GM18499 (cell line): ENCODE data around the gene PNKP.
"Not testable (repeated sequence)": the region's sequence is repeated elsewhere in the genome, so short reads cannot be mapped to it uniquely, and the experiment has no call there.

Experiments used
- ATAC-seq: cut with Tn5 transposase; IDR thresholded peaks from one replicate; pipeline ENCODE4 v1.9.1; 2021; ENCODE audit warnings: moderate number of reproducible peaks; ENCODE audit not compliant: insufficient read depth, unreplicated experiment

PNKP gene

DNA sequence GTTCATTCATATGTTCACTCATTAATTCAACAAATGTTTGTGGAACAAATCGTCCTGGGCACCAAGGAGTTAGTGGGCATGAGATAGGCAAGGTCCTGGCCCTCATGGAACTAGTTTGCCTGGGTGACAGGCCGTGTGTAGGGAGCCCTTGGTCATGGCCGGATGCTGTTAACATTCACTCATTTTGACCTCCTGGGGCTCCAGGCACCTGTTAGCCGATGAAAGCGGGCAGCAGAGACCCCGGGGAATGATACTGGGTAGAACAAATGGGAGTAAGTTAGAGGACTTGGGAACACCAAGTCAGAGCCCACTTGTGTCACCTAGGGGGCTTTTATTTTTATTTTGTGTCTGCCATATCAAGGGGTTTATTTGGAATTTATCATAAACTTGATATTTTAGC, 42.7 kb downstream of the PNKP start:
- ATAC-seq: no peak

DNA sequence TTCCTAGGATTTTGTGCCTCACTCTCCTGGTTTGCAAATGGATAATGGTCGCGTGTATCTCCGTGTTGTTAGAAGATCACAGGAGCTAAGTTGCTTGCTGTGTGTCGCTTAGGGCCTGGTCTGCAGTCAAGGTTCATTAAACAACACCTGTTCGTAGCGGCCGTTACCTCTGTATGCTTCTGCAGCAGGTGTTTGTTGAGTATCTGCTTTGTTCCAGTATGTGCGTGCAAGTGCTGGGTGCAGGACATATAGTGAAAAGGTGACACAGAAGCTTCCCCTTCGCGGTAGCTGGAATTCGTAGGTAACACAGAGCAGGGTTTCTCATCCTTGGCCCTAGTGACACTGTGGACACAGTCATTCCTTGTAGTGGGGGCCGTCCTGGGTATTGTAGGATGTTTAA, 43.9 kb downstream of the PNKP start:
- ATAC-seq: no peak

DNA sequence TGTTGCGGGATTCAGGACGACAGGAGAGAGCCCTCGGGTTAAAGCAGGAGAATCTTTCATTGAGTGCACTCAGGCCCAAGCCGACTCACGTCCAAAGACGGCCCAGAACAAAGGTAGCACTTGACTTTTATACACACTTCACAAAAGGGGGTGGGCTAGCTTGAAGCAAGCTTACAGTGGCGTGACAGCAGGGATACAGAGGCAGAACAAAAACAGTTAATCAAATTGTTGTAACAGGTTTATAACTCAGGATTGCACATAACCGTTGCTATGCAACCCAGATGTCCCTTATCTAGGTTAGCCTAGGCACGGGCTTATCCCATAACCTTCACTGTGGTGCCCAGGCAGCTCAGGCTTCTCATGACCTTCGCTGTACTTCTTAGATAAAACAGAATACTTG, 47.3 kb downstream of the PNKP start:
- ATAC-seq: no peak

DNA sequence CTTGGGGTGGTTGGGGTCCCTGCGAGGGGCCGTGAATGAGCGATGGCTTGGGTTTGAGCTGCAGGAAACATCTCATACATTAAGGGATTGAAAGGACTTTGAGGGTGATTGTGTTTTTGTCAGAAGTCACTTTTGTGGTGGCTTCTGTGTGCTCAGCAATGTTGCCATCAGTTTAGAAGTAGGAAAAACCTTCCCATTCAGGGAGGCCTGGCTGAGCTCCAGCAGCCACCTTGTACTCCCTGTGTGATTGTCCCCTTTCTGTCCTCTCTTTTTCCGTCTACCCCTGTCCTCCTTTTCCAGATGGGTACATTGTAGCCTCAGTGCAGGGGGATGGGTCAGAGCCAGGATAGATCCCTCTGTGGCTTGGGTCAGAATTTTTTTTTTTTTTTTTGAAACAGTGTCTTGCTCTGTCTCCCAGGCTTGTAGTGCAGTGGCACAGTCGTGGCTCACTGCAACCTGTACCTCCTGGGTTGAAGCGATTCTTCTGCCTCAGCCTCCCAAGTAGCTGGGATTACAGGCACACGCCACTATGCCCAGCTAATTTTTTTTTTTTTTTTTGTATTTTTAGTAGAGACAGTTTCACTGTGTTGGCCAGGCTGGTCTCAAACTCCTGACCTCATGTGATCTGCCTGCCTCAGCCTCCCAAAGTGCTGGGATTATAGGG, 47.8 kb downstream of the PNKP start:
- not testable (repeated sequence) for ATAC-seq

DNA sequence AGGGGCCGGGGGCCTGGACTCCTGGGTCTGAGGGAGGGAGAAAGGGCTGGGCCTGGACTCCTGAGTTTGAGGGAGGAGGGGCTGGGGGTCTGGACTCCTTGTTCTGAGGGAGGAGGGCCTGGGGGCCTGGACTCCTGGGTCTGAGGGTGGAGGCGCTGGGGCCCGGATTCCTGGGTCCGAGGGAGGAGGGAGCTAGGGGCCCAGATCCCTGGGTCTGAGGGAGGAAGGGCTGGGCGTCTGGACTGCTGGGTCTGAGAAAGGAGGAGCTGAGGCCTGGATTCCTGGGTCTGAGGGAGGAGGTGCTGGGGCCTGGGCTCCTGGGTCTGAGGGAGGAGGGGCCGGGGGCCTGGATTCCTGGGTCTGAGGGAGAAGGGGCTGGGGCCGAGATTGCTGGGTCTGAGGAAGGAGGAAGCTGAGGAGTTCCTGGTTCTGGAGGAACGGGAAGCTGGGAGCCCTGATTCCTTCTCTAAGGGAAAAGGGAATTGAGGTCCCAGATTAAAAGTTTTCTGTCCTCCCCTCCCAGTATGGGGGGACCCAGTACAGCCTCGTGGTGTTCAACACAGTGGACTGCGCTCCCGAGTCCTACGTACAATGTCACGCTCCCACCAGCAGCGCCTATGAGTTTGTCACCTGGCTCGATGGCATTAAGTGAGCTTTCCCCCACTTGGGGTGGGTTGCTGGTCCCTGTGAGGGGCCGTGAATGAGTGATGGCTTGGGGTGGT, 48.6 kb downstream of the PNKP start:
- no peak for ATAC-seq

DNA sequence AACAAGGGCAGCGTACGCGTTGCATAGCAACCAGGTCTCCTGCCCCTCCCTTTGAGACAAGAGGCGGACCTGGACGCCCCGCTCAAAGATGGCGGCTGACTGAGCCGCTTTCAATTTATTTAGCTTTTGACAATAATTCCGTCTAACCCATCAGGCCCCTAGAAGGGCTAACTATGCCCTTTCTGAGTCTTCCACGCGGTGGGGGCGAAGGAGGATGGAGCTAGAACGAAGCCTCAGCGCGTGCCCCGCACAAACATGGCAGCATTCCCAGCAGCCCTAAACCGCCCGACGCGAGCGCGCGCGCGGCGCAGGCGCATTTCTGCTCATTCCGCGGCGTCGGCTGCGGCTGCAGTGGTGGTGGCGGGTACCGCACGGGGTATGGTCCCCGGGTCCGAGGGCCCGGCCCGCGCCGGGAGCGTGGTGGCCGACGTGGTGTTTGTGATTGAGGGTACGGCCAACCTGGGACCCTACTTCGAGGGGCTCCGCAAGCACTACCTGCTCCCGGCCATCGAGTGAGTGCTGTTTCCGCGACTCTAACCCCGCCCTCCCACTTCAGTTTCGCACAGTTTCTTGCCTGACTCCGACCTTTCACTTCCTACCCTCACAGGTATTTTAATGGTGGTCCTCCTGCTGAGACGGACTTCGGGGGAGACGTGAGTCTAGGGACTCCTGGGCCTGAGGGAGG, 49.3 kb downstream of the PNKP start, which contains the start of gene MED25:
Gene MED25 (plus strand): TSS at position 326 of the 685 bp plus-strand sequence. CDS start 53 bp downstream, at position 379.
- ATAC-seq: no peak

DNA sequence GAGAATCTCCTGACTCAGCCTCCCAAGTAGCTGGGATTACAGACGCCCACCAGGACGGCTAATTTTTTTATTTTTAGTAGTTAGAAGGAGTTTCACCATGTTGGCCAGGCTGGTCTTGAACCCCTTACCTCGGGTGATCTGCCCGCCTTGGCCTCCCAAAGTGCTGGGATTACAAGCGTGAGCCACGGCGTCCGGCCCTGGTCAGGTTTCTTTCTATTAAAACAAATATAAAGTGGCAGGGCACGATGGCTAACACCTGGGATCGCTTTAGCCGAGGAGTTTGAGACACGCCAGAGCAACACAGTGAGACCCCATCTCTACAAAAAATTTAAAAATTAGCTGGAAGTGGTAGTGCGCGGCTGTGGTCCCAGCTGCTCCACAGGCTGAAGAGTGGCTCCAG, 50.8 kb downstream of the PNKP start:
- ATAC-seq: no peak

DNA sequence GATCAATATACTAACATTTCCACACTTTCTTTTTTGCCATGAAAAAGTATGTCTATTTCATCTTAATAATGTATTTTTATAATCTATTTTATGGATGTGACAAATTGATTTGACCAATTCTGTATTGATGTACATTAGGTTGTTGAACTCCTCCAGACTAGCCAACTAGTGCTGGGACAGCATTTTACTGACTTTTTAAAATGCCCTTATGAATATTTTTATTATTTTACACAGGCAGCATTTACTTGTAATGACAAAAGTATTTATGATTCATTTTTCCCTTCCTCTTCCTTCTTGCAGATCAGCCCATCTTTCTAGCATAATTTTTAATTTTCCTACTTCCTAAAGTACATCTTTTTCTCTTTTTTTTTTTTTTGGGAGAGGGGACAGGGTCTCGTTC, 53.4 kb downstream of the PNKP start:
- ATAC-seq: no peak

DNA sequence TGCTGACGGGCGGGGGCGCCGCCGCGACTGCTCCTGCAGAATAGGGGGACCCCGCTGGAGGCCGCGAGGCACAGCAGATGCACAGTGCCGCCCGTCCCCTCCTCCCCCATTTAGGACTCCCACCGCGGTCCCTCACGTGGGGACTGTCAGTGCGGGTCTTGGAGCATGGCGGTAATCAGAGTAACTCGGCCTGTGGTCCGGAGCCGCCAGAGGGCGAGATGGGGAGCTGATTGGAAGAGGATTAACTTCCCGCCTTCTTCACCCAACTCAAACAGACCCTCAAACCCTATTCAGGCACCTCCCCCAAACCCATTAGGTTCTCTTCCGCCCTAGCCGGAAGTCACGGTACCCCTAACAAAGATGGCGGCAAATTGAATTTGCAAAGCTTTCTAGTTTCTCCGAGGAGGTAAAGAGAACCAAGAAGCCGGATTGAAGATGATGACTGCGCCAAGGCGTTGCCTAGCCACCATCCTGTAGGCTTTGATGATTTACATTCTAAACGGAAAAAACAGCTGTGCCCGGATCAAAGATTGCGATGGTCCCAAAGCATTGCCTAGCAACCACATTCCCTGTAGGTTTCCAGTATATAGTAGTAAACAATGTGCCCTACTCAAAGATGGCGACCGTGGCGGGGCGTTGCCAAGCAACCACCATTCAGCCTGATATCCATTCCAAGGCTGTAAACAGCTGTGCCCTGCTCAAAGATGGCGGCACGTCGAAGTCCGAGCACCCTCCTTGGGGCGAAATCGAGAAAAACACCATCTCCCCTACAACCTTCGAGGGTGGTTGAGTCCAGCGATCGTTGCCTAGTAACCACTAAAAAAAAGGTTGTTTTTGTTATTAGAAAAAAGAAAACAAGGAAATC, 54.1 kb downstream of the PNKP start, which contains the start of gene FUZ:
Gene FUZ (minus strand): TSS at position 296 of the 865 bp plus-strand sequence. CDS start 186 bp downstream, at position 110.
- ATAC-seq: peak; percentile 42

DNA sequence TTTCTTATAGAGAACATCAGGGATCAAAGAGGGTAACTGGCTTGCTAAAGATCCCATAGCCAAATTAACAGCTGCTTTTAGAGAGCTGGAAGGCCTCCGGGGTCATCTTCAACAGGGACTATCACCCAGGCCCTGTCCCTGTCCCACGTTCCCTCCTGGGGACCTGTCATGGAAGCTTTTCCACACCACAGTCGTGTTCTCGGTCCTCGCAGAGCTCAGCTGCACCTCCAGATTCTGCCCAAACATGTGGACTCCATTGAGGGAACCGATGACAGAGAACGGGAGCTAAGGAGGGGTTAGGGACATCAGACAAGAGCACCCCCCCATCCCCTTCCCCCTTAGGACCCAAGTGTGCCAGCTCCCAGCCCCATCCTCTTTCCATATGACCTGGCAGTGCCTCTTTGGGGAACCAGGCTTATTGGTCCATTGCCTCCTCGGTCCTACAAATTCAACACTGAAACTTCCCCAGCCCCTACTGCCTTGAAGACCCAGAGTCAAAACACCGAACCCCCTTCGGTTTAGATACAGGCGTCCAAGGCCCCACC, 54.9 kb downstream of the PNKP start:
- no peak for ATAC-seq

DNA sequence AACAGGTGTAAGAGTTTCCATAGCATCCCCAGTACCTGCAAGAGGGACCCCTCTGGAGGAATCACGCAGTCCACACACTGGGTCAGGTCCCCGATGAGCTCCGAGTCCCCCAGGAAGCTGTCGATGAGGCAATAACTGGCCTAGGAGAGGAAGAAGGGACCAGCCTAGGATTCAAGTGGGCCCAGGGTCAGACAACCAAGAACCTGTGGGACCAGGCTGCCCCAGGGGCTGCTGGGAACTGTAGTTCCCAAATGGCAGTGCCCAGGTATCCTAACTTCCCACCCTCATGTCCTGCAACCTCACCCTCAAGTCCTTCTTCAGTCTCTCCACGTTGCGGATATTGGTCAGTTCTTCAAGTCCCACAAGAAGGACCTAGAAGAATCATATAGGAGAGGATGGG, 56.0 kb downstream of the PNKP start:
- no peak for ATAC-seq
